OCI-LY7 (cell line): ENCODE data around the gene ZIC2. TPM values are rescaled to one million over a fixed set of nuclear protein-coding genes. Genes with fewer than 3 reads are reported as not detected.

Experiments
- BruUV-seq: library from RNA; stranded (reverse); fragments of 400-500 nt; replicated peaks from 2 replicates; lab custom pipeline; 2021; lab: Mats Ljungman, UMichigan
- CTCF ChIA-PET: fragments of 300-600 bp; sonication (Branson Sonifier 250); formaldehyde crosslinking; loops from one replicate; lab custom pipeline; 2022; ENCODE audit warnings: antibody characterized with exemption; ENCODE audit not compliant: unreplicated experiment; lab: Charles Lee
- POLR2A ChIA-PET: fragments of 300-600 bp; sonication (Branson Sonifier 250); formaldehyde crosslinking; loops from one replicate; lab custom pipeline; 2022; ENCODE audit warnings: antibody characterized with exemption; lab: Charles Lee
- DNase-seq: peaks from one replicate; pipeline ENCODE4 v3.0.0-alpha.2; 2015; ENCODE audit warnings: low spot score
- H2AFZ ChIP-seq: fragments of 200-600 bp; sonication (generic), shearing (Covaris generic); 2 replicates; pipeline ENCODE4 v1.6.1; 2014; ENCODE audit warnings: mild to moderate bottlenecking, antibody characterized with exemption, low read length, moderate library complexity
- H3K27ac ChIP-seq: fragments of 200-600 bp; sonication (generic); 2 replicates; pipeline ENCODE4 v1.5.1; 2014; ENCODE audit warnings: mixed run types, low read depth, mild to moderate bottlenecking, moderate library complexity, low read length, inconsistent platforms; ENCODE audit not compliant: poor library complexity, severe bottlenecking
- H3K36me3 ChIP-seq: fragments of 200-600 bp; sonication (generic); 2 replicates; pipeline ENCODE4 v1.6.1; 2014; ENCODE audit warnings: mild to moderate bottlenecking, antibody characterized with exemption, low read length, moderate library complexity, mixed read lengths; ENCODE audit not compliant: insufficient read depth
- H3K4me1 ChIP-seq: fragments of 200-600 bp; sonication (generic); 2 replicates; pipeline ENCODE4 v1.5.1; 2014; ENCODE audit warnings: mild to moderate bottlenecking, low read length; ENCODE audit not compliant: insufficient read depth, poor library complexity, severe bottlenecking
- H3K4me2 ChIP-seq: fragments of 200-600 bp; sonication (generic); 2 replicates; pipeline ENCODE4 v1.6.1; 2014; ENCODE audit warnings: mild to moderate bottlenecking, low read length
- H3K4me3 ChIP-seq: fragments of 200-600 bp; sonication (generic); 2 replicates; pipeline ENCODE4 v1.5.1; 2014; ENCODE audit warnings: mild to moderate bottlenecking, low read depth, low read length; ENCODE audit not compliant: poor library complexity, severe bottlenecking
- H3K79me2 ChIP-seq: fragments of 200-600 bp; sonication (generic); 2 replicates; pipeline ENCODE4 v1.6.1; 2016; ENCODE audit warnings: low read depth, mild to moderate bottlenecking, low read length, moderate library complexity, mixed read lengths; ENCODE audit not compliant: insufficient read depth
- H3K9me2 ChIP-seq: fragments of 200-600 bp; sonication (generic); 2 replicates; pipeline ENCODE4 v1.6.1; 2016; ENCODE audit warnings: mild to moderate bottlenecking, low read length, mixed read lengths; ENCODE audit not compliant: insufficient read depth
- H3K9me3 ChIP-seq: fragments of 200-600 bp; sonication (generic); 2 replicates; pipeline ENCODE4 v1.6.1; 2014; ENCODE audit warnings: mild to moderate bottlenecking, mixed run types, low read length, mixed read lengths
- H4K20me1 ChIP-seq: fragments of 200-600 bp; sonication (generic); 2 replicates; pipeline ENCODE4 v1.6.1; 2014; ENCODE audit warnings: mild to moderate bottlenecking, antibody characterized with exemption, low read length, moderate library complexity, mixed read lengths; ENCODE audit not compliant: insufficient read depth
- EZH2phosphoT487 ChIP-seq: fragments of 200-600 bp; sonication (generic); IDR thresholded peaks from 2 replicates; pipeline ENCODE4 v1.6.1; 2018; ENCODE audit warnings: low read depth, borderline replicate concordance, mild to moderate bottlenecking, mixed run types, antibody characterized with exemption, low read length, moderate library complexity, mixed read lengths
- intact Hi-C: fragments of 100-400 bp; cut with micrococcal nuclease; formaldehyde crosslinking; loops from one replicate; pipeline ENCODE4 v1.10.0; 2022; ENCODE audit not compliant: unreplicated experiment
- total RNA-seq, 2 experiments: library from RNA; depleted of rRNA in 1 of 2; stranded (reverse); fragments of >200 nt in 1 of 2; shearing (Covaris generic) in 1 of 2; gene quantifications; 2 replicates each; pipeline ENCODE4 v1.2.3, GENCODE V29; 2014 to 2022
- TF ChIP-seq, protein P1 (sequence below): fragments of 200-600 bp; sonication (generic); conservative IDR thresholded peaks from 2 replicates; pipeline ENCODE4 v1.5.1; 2014; ENCODE audit warnings: mild to moderate bottlenecking, antibody characterized with exemption, low read length, moderate library complexity, mixed read lengths

Gene ZIC2
- total RNA-seq, 2 experiments from 2014 or later: not detected

GRCh38 chr13:99991828-99992775 is 10.5 kb downstream of the ZIC2 start:
- BruUV-seq: no TSS peak

GRCh38 chr13:99992949-99993351 is 11.4 kb downstream of the ZIC2 start:
- Histone ChIP-seq H3K4me2 (no peak overlapping the region), H2AFZ (no peak overlapping the region), H3K4me3 (no peak overlapping the region), H4K20me1 (no peaks in the 10 kb centered on the region), H3K9me3 (no peaks in the 10 kb centered on the region), H3K4me1 (no peaks in the 10 kb centered on the region), H3K27ac (no peak overlapping the region), H3K36me3 (no peaks in the 10 kb centered on the region), H3K79me2 (no peaks in the 10 kb centered on the region), H3K9me2 (no peaks in the 10 kb centered on the region)
- no TSS peak for BruUV-seq
- POLR2A ChIA-PET: interaction anchor here (1.5 kb wide), 1 partner anchor 167 kb away, joined by 3 read pairs; no protein-coding TSS in a partner anchor
- CTCF ChIA-PET: no interaction called here
- DNase-seq: no peak
- TF ChIP-seq EZH2phosphoT487: no peak
- TF ChIP-seq, protein P1, sequence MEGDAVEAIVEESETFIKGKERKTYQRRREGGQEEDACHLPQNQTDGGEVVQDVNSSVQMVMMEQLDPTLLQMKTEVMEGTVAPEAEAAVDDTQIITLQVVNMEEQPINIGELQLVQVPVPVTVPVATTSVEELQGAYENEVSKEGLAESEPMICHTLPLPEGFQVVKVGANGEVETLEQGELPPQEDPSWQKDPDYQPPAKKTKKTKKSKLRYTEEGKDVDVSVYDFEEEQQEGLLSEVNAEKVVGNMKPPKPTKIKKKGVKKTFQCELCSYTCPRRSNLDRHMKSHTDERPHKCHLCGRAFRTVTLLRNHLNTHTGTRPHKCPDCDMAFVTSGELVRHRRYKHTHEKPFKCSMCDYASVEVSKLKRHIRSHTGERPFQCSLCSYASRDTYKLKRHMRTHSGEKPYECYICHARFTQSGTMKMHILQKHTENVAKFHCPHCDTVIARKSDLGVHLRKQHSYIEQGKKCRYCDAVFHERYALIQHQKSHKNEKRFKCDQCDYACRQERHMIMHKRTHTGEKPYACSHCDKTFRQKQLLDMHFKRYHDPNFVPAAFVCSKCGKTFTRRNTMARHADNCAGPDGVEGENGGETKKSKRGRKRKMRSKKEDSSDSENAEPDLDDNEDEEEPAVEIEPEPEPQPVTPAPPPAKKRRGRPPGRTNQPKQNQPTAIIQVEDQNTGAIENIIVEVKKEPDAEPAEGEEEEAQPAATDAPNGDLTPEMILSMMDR: no peak
- intact Hi-C loops: no loop called here

More at GRCh38 chr13:99991828-99992775, 10.5 kb downstream of the ZIC2 start:
- ChIA-PET POLR2A (interaction anchor here (1.5 kb wide), 1 partner anchor 168 kb away, joined by 3 read pairs; no protein-coding TSS in a partner anchor), CTCF (interaction anchor here (0.7 kb wide), 1 partner anchor 710 kb away, joined by 4 read pairs; no protein-coding TSS in a partner anchor)
- intact Hi-C loops: no loop called here
- Histone ChIP-seq H3K79me2 (no peaks in the 10 kb centered on the region), H3K36me3 (no peaks in the 10 kb centered on the region), H3K9me2 (no peaks in the 10 kb centered on the region), H3K4me3 (no peak overlapping the region), H3K4me1 (no peaks in the 10 kb centered on the region), H3K27ac (no peak overlapping the region), H3K9me3 (no peaks in the 10 kb centered on the region), H2AFZ (no peak overlapping the region), H3K4me2 (no peak overlapping the region), H4K20me1 (no peaks in the 10 kb centered on the region)
- no peak for TF ChIP-seq EZH2phosphoT487
- TF ChIP-seq, protein P1: no peak
- no peak for DNase-seq
